Caki2 (cell line): ENCODE measurements around the gene CAMSAP3. TPM values are rescaled to one million over a fixed set of nuclear protein-coding genes. Genes with fewer than 3 reads are reported as not detected.
"Not testable (repeated sequence)": the region's sequence is repeated elsewhere in the genome, so short reads cannot be mapped to it uniquely, and the experiment has no call there.

Source experiments
- DNase-seq: peaks from one replicate; pipeline ENCODE4 v3.0.0-alpha.2; 2015; ENCODE audit warnings: low read depth
- in situ Hi-C: cut with HindIII; loops from 2 replicates; pipeline ENCODE4 v1.10.0; 2016; ENCODE audit warnings: low sequenced_read_pairs, low pct_unique_long_range_greater_than_20kb, mixed read lengths
- total RNA-seq: library from RNA; depleted of rRNA; stranded (reverse); fragments of >200 nt; shearing (Covaris generic); gene quantifications from 2 replicates; pipeline ENCODE4 v1.2.3, GENCODE V29; 2014; ENCODE audit warnings: low replicate concordance

CAMSAP3 gene
- total RNA-seq, 1 experiment from 2014 or later = 3.9 TPM

GRCh38 chr19:7564866-7565265, 30.8 kb upstream of the CAMSAP3 start:
- in situ Hi-C loops = no loop called here
- DNase-seq = no peak

DNA sequence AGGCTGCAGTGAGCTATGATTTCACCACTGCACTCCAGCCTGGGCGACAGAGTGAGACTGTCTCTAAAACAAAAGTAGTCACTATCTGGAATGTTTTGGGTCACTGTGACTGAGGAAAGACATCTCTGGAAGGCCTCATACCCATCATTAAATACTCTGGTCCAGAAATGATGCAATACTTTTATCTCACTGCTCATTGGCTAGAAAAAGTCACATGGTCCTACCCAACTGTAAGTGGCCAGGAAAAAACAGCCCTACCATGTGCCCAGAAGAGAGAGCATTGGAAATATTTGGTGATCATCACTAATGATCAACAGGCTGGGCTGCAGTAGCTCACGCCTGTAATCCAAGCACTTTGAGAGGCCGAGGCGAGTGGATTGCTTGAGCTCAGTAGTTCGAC, 30.3 kb upstream of the CAMSAP3 start:
- DNase-seq = no peak
- in situ Hi-C loops = no loop called here

GRCh38 chr19:7570761-7571160, 24.9 kb upstream of the CAMSAP3 start:
- no peak for DNase-seq
- in situ Hi-C loops = no loop called here

GRCh38 chr19:7575434-7576040, 20.1 kb upstream of the CAMSAP3 start:
- in situ Hi-C loops = no loop called here
- no peak for DNase-seq

DNA sequence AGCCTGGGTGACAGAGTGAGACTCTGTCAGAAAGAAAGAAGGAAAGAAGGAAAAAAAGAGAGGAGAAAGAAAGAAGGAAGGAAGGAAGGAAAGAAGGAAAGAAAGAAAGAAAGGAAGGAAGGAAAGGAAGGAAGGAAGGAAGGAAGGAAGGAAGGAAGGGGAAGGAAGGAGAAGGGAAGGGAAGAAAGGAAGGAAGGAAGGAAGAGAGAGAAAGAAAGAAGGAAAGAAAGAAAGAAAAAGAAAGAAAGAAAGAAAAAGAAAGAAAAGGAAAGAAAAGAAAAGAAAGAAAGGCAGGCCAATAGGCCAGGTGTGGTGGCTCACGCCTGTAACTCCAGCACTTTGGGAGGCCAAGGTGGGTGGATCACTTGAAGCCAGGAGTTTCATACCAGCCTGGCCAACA, 18.2 kb upstream of the CAMSAP3 start:
- in situ Hi-C loops, DNase-seq: not testable (repeated sequence)

GRCh38 chr19:7578127-7578526, 17.5 kb upstream of the CAMSAP3 start:
- in situ Hi-C loops = no loop called here
- DNase-seq = no peak

DNA sequence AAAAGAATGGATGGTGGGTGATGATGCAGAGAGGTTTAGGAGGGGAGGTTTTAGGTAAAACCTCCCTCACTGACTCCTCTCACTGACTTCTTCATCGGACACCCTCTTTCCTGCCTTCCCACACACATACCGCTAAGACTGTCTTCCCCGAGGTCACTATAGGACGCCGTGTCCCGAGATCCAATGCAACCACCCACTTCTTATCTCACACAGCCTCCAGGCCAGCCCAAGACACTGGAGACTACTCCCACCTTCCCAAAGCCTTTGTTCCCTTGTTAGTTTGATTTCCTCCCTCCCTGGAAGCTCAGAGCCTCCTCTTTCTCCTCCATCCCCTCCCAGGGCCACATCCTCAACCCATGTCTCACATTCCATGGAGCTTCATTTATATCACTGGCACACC, 16.5 kb upstream of the CAMSAP3 start:
- in situ Hi-C loops = no loop called here
- DNase-seq = no peak

DNA sequence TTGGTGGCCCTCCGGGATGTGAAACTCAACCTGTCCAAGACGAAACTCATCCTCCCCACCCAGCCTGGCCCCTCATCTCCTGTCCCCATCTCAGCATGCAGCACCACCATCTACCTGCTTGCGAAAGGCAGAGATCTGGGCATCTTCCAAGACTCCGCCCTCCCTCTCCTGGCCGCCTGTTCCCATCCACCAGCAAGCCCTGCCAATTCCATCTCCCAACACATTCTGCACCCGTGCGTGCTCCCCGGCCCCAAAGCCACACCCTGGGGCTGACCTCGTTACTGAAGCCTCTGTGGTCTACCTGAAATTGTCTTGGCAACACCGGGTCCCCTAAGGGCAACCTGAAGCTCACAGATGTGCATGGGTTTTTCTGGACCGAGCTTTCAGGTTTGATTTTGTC, 13.2 kb upstream of the CAMSAP3 start:
- DNase-seq = no peak
- in situ Hi-C loops = no loop called here

DNA sequence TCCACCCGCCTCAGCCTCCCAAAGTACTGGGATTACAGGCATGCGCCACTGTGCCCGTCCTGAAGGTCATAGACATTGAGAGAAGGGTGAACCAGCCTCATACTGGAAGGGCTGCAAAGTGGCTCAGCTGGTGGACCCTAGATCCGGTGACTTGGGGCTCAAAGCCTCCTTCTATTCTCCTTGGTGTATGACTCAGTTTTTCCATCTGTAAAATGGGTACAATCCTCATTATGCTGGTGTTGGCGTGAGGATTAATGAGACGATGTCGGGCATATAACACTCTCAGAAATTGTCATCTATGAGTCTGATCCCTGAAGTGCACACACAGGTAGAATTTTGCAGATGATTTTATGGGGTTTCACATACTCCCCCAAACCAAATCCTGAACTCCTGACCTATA, 5.8 kb upstream of the CAMSAP3 start:
- DNase-seq = no peak
- in situ Hi-C loops = no loop called here

- no peak for DNase-seq
- in situ Hi-C loops = no loop called here
Observed at GRCh38 chr19:7590256-7590655, 5.4 kb upstream of the CAMSAP3 start.

DNA sequence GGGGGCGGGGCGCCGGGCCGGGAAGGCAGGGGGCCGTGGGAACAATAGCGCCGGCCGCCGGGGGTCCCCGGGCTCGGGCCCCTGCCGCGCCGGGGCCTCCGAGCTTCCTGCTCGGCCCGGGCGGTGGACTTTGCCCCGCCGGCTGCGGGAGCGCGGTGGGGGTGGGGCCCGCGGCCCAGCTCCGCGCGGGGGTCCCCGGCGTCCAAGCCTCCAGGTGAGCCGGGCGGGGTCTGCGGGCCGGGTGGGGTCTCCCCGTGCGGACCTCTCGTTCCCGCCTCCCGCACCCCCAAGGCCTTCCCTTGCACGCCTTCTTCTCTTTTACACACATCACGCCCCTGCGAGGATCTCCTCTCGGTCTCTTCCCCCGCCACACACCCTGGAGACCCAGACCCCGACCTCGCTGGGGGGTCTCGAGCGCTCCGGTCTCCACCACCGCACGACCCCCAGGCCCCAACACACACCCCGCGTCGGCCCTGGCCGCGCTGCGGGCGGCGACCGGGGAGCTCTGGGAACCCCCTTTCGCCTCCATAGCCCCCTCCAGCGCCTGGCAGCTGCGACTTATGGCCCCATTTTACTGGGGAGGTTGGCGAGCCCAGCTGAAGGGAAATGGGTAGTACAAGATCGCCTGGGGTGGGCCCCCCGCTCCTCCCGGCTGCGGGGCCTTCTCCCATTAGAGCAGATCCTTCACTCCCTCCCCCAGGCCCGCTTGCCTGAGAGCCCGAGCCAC, 711 bp downstream of the CAMSAP3 start:
- in situ Hi-C loops = no loop called here

GRCh38 chr19:7597689-7598088, 2.0 kb downstream of the CAMSAP3 start:
- in situ Hi-C loops = no loop called here
- no peak for DNase-seq

More for the DNA sequence above, 711 bp downstream of the CAMSAP3 start:
- DNase-seq = no peak

DNA sequence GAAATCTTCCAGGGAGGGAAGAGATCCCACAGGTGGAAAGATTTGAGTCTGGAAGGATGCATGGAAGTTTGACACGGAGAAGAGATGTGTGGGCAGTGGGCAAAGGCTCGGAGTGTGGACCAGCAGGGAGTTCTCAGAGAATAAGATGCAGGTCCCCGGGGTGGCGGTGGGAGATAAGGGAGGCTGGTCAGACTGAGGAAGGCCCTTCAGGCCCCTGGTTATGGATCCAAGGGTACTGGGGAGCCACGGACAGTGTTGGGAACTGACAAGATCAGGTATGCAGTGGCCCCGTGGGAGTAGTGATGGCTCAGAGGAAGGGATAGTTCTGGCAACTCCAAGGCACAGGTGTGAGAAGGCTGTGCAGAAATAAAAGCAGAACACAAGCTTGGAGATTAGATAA, 2.5 kb downstream of the CAMSAP3 start:
- in situ Hi-C loops = no loop called here
- no peak for DNase-seq

- in situ Hi-C loops = no loop called here
- DNase-seq = no peak
Observed at GRCh38 chr19:7600721-7601120, 5.1 kb downstream of the CAMSAP3 start.

DNA sequence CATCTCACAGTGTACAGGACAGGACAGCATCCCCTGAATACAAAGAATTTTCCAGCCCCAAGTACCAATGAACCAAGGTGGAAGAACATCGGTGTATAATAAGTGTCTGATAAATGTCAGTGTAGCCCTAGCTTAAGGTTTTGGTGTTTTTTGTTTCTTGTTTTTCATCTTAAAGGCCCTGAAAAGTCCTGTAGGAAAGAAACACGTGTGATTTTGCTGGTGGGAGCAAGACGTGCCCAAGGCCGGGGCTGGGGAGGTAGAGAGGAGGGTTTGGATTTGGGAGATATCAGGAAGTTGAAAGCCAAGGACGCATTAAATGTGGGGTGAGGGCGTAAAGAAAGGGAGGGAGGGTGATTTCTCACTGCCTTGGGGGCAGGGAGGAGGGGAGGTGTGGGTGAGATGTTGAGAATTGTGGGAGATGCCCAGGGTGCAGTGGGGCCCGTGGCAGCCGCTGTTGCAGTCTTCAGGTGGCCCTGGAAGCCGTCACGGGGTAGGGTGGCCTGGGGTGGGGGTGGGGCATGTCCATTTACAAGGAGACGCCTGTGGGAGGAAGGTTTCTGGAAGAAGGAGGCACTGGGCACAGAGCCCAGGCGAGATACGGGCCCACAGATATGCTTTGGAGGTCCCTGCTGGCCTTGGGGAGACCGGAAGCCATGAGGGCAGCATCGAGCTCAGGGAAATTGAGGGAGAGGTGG, 6.7 kb downstream of the CAMSAP3 start:
- DNase-seq = no peak
- in situ Hi-C loops = no loop called here

DNA sequence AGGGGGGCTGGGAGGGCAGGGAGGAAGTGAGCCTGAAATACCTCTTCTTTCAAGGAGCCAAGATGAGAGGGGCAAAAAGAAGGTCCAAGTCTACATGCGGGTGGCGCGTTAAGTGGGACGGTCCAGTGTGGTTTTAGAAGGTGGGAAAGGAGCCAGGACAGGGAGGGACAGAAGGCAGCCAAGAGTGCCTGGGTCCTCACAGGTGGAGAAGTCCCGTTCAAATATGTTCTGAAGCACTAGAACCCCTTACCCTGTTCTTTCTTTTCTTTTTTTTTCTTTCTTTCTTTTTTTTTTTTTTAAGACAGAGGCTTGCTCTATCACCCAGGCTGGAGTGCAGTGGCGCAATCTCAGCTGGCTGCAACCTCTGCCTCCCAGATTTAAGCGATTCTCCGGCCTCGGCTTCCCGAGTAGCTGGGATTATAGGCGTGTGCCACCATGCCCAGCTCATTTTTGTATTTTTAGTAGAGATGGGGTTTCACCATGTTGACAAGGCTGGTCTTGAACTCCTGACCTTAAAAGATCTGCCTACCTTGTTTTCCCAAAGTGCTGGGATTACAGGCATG, 7.4 kb downstream of the CAMSAP3 start:
- no peak for DNase-seq
- in situ Hi-C loops = no loop called here

DNA sequence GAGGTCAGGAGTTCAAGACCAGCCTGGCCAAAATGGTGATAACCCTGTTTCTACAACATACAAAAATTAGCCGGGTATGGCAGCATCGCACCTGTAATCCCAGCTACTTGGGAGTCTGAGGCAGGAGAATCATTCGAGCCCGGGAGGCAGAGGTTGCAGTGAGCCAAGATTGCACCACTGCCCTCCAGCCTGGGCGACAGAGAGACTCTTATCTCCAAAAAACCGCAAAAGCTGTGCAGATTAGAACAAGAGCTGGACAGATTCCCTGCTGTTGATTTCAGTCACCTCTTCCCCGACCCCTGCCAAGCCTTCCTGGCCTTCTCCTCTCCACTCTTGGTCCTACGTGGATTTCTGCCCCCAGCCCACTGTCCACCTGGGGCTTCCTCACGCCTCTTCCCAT, 8.3 kb downstream of the CAMSAP3 start:
- DNase-seq = no peak
- in situ Hi-C loops = no loop called here

DNA sequence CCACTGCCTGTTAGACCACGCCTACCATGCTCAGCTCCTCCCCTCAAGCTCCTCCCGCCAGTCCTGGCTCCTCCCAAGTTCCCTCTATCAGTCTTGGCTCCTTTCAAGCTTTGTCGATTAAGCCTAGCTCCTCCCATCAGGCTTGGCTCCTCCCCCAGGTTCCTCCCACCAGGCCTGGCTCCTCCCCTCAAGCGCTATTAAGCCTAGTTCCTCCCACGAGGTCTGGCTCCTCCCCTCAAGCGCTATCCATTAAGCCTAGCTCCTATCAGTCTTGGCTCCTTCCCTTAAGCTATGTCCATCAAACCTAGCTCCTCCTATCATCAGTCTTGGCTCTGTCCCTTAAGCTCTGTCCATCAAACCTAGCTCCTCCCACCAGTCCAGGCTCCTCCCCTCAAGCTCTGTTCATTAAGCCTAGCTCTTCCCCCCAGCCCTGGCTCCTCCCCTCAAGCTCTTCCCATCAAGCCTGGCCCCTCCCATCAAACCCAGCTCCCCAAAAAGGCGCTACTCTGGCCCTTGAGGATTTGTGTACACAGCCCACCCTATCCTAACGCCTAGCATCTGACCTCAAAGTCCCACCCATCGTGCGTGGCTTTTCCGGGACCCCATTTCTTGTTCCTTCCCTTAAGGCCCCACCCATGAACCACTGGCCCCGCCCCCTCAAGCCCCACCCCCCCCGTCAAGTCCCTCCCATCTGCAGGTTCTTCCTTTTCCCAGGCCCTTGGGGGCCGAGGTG, 10.0 kb downstream of the CAMSAP3 start:
- in situ Hi-C loops = no loop called here
- DNase-seq = peak; percentile 69

DNA sequence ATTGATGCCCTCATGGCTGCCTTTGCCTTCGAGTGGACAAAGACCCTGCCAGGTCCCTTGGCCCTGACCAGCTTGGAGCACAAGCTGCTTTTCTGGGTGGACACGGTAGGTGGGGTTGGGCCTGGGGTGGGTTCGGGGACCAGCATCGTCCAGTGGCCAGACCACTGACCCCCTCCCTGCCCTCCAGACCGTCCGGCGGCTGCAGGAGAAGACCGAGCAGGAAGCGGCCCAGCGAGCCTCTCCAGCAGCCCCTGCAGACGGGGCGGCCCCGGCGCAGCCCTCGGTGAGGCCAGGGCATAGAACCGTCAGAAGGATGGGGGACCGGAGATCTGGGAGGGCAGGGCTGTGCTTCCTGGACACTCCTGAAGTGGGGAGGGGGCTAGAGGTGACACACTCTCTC, 10.6 kb downstream of the CAMSAP3 start:
- in situ Hi-C loops = no loop called here
- no peak for DNase-seq
